Endodermal cell (in vitro differentiated cells): Measurements from ENCODE around the gene HOXA6. TPM values are rescaled to one million over a fixed set of nuclear protein-coding genes. Genes with fewer than 3 reads are reported as not detected.

ENCODE experiments used
- DNase-seq: peaks from one replicate; pipeline ENCODE4 v3.0.0-alpha.2; 2017
- H3K27ac ChIP-seq: 2 replicates; pipeline ENCODE4 v1.5.1; 2013; ENCODE audit warnings: mild to moderate bottlenecking, low read depth, low read length, moderate library complexity
- H3K27me3 ChIP-seq: 2 replicates; pipeline ENCODE4 v1.6.1; 2013; ENCODE audit warnings: mild to moderate bottlenecking, low read length, moderate library complexity; ENCODE audit not compliant: insufficient read depth, control insufficient read depth, poor library complexity, severe bottlenecking
- H3K36me3 ChIP-seq: 2 replicates; pipeline ENCODE4 v1.7.0; 2013; ENCODE audit warnings: mild to moderate bottlenecking, low read length, moderate library complexity; ENCODE audit not compliant: control insufficient read depth, insufficient read depth
- H3K4me1 ChIP-seq: one replicate; pipeline ENCODE4 v1.7.0; 2013; ENCODE audit warnings: low read length; ENCODE audit not compliant: control insufficient read depth, insufficient read depth
- H3K4me3 ChIP-seq: 2 replicates; pipeline ENCODE4 v1.5.1; 2013; ENCODE audit warnings: mild to moderate bottlenecking, low read length, moderate library complexity
- H3K9ac ChIP-seq: 2 replicates; pipeline ENCODE4 v1.6.1; 2013; ENCODE audit warnings: mild to moderate bottlenecking, low read length, moderate library complexity; ENCODE audit not compliant: poor library complexity, severe bottlenecking; ENCODE audit errors: extremely low read depth
- H3K9me3 ChIP-seq: 2 replicates; pipeline ENCODE4 v1.6.1; 2013; ENCODE audit warnings: mild to moderate bottlenecking, low read length, moderate library complexity; ENCODE audit not compliant: control insufficient read depth
- H3K27ac Mint-ChIP-seq: 2 replicates; pipeline ENCODE4 v1.8.0; 2020; ENCODE audit warnings: mixed read lengths
- H3K27me3 Mint-ChIP-seq: 2 replicates; pipeline ENCODE4 v1.8.0; 2021; ENCODE audit warnings: mild to moderate bottlenecking, mixed read lengths; ENCODE audit not compliant: insufficient read depth
- H3K36me3 Mint-ChIP-seq: 2 replicates; pipeline ENCODE4 v1.8.0; 2020; ENCODE audit warnings: low read depth, mixed read lengths
- H3K4me1 Mint-ChIP-seq: 2 replicates; pipeline ENCODE4 v1.8.0; 2020; ENCODE audit warnings: mixed read lengths
- H3K4me3 Mint-ChIP-seq: 2 replicates; pipeline ENCODE4 v1.8.0; 2020; ENCODE audit warnings: mild to moderate bottlenecking, moderate library complexity, mixed read lengths
- H3K9me3 Mint-ChIP-seq: 2 replicates; pipeline ENCODE4 v1.8.0; 2020; ENCODE audit warnings: mild to moderate bottlenecking, mixed read lengths
- CTCF ChIP-seq: fragments of 200-600 bp; sonication (generic); conservative IDR thresholded peaks from 2 replicates; pipeline ENCODE4 v1.5.0; 2021; ENCODE audit warnings: antibody characterized with exemption, mild to moderate bottlenecking
- WGBS, 2 experiments: methylation state at CpG; one replicate each; pipeline versions ENCODE4 v1.1.5 to v1.1.7; 2013; ENCODE audit warnings: missing lambda C conversion rate in 2 of 2, mixed read lengths in 1 of 2; ENCODE audit not compliant: insufficient coverage in 1 of 2, insufficient read length in 1 of 2; 5-methylcytosine and 5-hydroxymethylcytosine counted together
- microRNA-seq: library from miRNA; unstranded; fragments of <30 nt; microRNA quantifications from one replicate; pipeline ENCODE4 v1.2.0, GENCODE V29; 2020; ENCODE audit warnings: borderline microRNAs expressed
- total RNA-seq, 2 donors: library from RNA; stranded (reverse); fragmentation: NEBNext Ultra II Directional in 1 of 2; extraction: Animal tissue kit (Norgen Biotek cat#: 25700) in 1 of 2; gene quantifications; 2 replicates in 1 of 2; 3 replicates in 1 of 2; pipeline ENCODE4 v1.2.1, GENCODE V29; 2021

Gene HOXA6
- total RNA-seq, 2 donors from 2014 or later = not detected

GRCh38 chr7:27096768-27097514 is 50.6 kb downstream of the HOXA6 start:
- H3K9me3 ChIP-seq = no peaks in the 10 kb centered on the region
- H3K27me3 ChIP-seq = peaks cover 100% of the 10 kb centered on the region
- peak overlapping the region; percentile 85 for H3K27ac ChIP-seq
- H3K36me3 Mint-ChIP-seq = no peaks in the 10 kb centered on the region
- no peak for TF ChIP-seq CTCF
- H3K36me3 ChIP-seq = no peaks in the 10 kb centered on the region
- H3K9ac ChIP-seq = no peak overlapping the region
- peak overlapping the region; percentile 72 for H3K4me3 ChIP-seq
- peak overlapping the region; percentile 48 for H3K4me3 Mint-ChIP-seq
- 0 to 1% methylated on average over 4 to 40 of the region's 41 CpGs for WGBS, 2 experiments
- peaks cover 22% of the 10 kb centered on the region for H3K4me1 Mint-ChIP-seq
- no peaks in the 10 kb centered on the region for H3K4me1 ChIP-seq
- peaks cover 100% of the 10 kb centered on the region for H3K27me3 Mint-ChIP-seq
- DNase-seq = peak; percentile 68
- no peaks in the 10 kb centered on the region for H3K9me3 Mint-ChIP-seq
- H3K27ac Mint-ChIP-seq = no peak overlapping the region

DNA sequence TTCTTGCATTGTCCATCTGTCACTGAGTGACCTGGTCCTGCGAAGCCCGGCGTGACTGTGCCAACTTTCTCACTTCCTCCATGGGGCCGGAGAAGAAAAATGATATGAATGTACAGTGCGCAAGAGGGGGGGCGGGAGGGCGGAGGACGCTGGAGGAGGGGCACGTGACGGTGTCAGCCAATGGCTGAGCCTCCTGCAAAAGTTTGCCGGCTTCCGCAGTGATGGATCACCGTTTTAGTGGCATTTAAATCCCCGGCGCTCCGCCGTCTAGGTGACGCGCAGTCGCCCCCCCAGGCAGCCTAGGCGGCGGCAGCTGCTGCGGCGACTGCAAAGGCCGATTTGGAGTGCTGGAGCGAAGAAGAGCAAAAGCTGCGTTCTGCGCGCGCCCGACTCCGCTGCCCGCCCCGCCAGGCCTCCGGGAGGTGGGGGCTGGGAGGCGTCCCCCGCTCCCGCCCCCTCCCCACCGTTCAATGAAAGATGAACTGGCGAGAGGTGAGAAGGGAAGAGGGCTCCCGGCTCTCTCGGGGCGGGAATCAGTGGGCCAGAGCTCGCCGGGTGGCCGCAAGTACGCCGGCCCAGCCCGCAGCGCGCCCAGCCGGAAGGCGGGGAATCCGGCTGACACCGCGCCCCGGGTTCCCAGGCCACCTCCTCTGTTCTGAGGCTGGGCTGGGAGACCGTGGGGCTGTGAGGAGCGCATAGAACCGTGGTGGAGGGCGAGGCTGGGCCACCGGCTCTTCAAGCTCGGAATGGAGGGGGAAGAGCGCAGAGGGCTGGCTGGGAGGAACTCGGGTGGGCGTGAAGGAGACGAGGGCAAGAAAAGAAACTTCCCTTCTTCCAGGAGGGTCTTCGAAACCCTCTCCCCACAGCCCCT is 51.4 kb downstream of the HOXA6 start, which contains the start of gene HOXA1:
Gene HOXA1, minus strand, starts transcription at position 104 of the 871 bp plus-strand sequence. Its CDS starts 88 bp downstream, at position 16.
- H3K9ac ChIP-seq = no peak within 1 kb of the TSS
- Mint-ChIP-seq H3K4me3 (peak within 1 kb of the TSS; percentile 48), H3K36me3 (no peaks in the 10 kb centered on the region), H3K4me1 (peaks cover 25% of the 10 kb centered on the region), H3K27ac (no peak within 1 kb of the TSS), H3K9me3 (no peaks in the 10 kb centered on the region), H3K27me3 (peaks cover 100% of the 10 kb centered on the region)
- peak within 1 kb of the TSS; percentile 85 for H3K27ac ChIP-seq
- H3K36me3 ChIP-seq = no peaks in the 10 kb centered on the region
- no peaks in the 10 kb centered on the region for H3K4me1 ChIP-seq
- peaks cover 100% of the 10 kb centered on the region for H3K27me3 ChIP-seq
- no peak for TF ChIP-seq CTCF
- peak; percentile 90 for DNase-seq
- no peaks in the 10 kb centered on the region for H3K9me3 ChIP-seq
- WGBS, 2 experiments = 0 to 1% methylated on average over 20 to 68 of the region's 68 CpGs
- H3K4me3 ChIP-seq = peak within 1 kb of the TSS; percentile 72

Small RNAs within 50 kb of the gene (microRNA-seq; reads per million reads assigned to microRNA genes)
- 4.7 reads per million, percentile 30 among the genes with 10 or more reads in this experiment for gene MIR196B

Other genes with a start within 250 kb of the HOXA6 start
- not detected for gene HOXA1, start 51.8 kb downstream of the HOXA6 start, total RNA-seq
- gene HOXA2, start 45.1 kb downstream of the HOXA6 start, total RNA-seq = not detected
- not detected for gene HOXA4, start 17.0 kb downstream of the HOXA6 start, total RNA-seq
- gene HOXA5, start 4.1 kb downstream of the HOXA6 start, total RNA-seq = not detected
- gene HOXA3, start 4.8 kb upstream of the HOXA6 start, total RNA-seq = not detected
- gene HOXA7, start 8.9 kb upstream of the HOXA6 start, total RNA-seq = not detected
- not detected for gene HOXA9, start 17.8 kb upstream of the HOXA6 start, total RNA-seq
- gene HOXA10, start 26.5 kb upstream of the HOXA6 start, total RNA-seq = not detected
- gene HOXA11, start 37.5 kb upstream of the HOXA6 start, total RNA-seq = not detected
- gene HOXA13, start 52.3 kb upstream of the HOXA6 start, total RNA-seq = not detected
- 10 to 100 TPM in 1 of 2 donors, 1 to 10 TPM in 1; 4.9 to 10.7 TPM for gene EVX1, start 95.0 kb upstream of the HOXA6 start, total RNA-seq